GM19324 (cell line): ENCODE results near the gene PNLIPRP1.

ENCODE experiments used
- ATAC-seq: cut with Tn5 transposase; IDR thresholded peaks from one replicate; pipeline ENCODE4 v1.9.1; 2021; ENCODE audit warnings: mild to moderate bottlenecking, moderate library complexity; ENCODE audit not compliant: unreplicated experiment, low FRiP score

PNLIPRP1 gene

GRCh38 chr10:116598329-116598728 is 7.6 kb downstream of the PNLIPRP1 start:
- no peak for ATAC-seq

DNA sequence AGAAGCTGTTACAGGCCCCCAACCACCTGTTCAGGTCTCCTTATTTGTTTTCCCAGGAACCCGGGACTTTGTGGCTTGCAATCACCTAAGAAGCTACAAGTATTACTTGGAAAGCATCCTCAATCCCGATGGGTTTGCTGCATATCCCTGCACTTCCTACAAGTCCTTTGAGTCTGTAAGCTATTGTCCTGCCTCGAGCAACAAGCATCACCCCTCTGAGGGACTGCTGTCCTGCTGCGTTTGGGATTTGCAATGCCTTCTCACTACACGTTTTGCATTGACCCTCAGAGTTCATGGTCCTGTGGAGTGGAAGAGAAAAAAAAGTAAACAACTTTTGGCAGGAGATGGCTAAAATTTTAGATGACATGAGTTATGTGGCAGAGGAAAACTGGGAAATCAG is 9.2 kb downstream of the PNLIPRP1 start:
- no peak for ATAC-seq

DNA sequence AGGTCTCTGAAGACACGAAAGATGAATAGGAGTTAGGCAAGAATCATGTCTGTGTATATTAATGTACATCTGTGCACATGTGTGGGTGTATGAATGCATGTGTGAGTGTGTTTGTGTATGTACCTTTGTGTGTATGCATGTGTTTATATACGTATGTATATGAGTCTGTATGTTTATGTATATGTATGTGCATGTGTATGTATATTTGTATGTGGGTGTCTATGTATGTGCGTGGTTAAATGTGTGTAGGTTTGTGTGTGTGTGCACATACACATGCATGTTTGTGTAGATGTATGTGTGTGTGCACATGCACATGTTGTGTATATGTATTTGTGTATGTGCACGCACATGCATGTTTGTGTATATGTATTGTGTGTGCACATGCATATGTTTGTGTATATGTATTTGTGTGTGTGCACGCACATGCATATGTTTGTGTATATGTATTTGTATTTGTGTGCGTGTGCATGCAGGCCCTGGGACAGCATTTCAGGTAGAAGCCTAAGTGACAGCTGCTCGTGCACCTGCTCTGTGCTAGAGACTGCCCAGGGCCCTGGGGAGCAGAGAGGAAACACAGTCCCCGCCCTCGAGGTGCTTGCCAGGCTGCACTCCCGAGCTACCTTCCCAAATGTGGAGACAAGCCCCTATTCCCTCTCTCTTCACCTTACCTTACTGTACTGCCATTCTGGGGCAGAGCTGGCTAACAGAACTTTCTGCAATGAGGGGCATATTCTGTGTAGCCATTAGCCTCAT is 12.1 kb downstream of the PNLIPRP1 start:
- no peak for ATAC-seq

DNA sequence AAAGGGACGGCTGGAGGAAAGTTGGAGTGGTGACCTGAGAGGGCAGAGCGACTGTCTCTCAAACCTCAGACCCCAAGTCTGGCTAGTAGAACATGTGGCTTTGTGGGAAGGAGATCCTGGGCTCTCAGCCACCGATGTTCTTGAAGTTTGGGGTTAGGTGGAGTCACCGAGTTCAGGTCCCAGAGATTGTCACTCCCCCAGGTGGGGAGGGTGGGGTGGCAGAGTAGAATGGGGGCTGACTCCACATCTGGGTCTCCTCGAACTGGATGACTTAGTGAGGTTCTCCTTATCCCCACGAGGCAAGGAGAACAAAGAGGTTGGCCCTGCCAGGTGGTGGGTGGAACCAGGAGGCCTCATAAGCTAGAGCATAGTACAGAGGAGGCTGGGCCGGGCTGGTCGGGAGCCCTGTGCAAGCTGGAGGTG is 15.3 kb downstream of the PNLIPRP1 start:
- no peak for ATAC-seq

GRCh38 chr10:116607336-116607735 is 16.6 kb downstream of the PNLIPRP1 start:
- no peak for ATAC-seq

GRCh38 chr10:116608686-116609594 is 18.2 kb downstream of the PNLIPRP1 start:
- ATAC-seq = no peak

- ATAC-seq = no peak
Measured at GRCh38 chr10:116610443-116611152, 19.8 kb downstream of the PNLIPRP1 start.

GRCh38 chr10:116611153-116611545 is 20.4 kb downstream of the PNLIPRP1 start:
- ATAC-seq = no peak

DNA sequence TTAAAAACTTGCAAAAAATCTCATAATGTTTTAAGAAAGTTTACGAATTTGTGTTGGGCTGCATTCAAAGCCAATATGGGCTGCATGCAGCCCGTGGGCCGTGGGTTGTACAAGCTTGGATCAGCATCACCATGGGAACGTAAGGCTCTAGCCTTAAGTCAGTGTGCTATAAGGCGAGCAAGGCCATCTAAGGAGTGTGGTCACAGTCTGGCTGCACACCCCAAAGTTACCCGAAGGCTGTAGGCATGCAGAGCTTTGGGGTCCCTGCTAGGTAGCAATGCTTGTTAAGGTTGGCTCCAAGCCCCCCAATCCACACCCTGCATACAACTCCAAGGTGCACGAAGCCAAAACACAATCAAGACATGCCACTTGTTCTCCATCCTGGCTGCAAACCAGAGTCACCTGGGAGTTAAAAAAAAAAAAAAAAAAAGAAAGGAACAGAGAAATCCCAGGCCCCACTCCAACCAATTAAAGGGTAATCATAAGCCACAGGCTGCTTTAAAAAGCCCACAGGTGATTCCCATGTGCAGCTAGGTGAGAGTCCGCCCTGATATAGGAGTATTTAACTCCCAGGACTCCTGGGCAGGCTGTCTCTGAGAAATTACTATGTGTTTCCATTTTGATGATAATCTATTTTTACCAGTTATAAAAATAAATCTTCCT is 21.5 kb downstream of the PNLIPRP1 start:
- no peak for ATAC-seq

GRCh38 chr10:116613471-116613870 is 22.7 kb downstream of the PNLIPRP1 start:
- ATAC-seq = no peak

DNA sequence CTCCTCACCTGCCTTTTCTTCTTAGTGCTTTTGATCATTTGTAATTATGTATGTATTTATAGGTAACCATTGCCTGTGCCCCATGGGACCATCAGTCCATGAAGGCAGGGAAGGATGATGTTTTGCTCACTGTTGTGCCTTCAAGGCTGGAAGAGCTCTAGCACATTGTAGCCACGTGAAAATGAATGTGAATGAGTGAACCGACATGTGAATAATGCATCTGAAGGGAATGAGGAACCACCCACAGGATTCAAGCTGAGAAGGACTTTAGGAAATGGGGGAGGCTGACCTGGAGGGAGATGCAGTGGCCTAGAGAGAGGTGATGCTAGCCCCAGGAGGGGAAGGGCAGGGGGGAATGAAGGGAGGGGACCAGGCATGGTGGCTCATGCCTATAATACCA is 24.0 kb downstream of the PNLIPRP1 start:
- ATAC-seq = no peak

DNA sequence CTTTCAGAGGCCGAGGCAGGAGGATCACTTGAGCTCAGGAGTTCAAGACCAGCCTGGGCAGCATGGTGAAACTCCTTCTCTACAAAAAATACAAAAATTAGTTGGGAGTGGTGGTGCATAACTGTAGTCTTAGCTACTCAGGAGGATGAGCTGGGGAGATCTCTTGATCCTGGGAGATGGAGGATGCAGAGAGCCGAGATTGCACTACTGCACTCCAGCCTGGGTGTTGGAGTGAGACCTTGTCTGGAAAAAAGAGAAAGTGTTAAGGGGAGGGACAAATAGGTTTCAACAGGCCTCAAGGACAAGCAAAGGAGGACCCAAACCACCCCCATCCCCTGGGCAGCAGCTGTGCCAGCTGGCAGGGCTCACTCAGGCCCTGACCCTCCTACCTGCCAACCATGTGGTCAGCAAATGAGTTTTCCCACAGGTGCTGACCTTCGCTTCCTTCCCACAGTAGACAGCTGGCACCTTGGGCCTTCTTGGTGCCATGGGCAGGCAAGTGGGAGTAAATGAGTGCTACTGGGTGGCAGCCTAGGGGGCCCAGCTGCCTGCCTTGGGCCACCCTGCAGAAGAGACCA is 24.5 kb downstream of the PNLIPRP1 start:
- ATAC-seq = no peak

- no peak for ATAC-seq
Measured at GRCh38 chr10:116620423-116621400, 30.0 kb downstream of the PNLIPRP1 start, which contains the start of gene PNLIPRP2. Gene PNLIPRP2, plus strand, starts transcription at chr10:116620953.

- no peak for ATAC-seq
Measured at GRCh38 chr10:116621476-116621875, 30.7 kb downstream of the PNLIPRP1 start.

DNA sequence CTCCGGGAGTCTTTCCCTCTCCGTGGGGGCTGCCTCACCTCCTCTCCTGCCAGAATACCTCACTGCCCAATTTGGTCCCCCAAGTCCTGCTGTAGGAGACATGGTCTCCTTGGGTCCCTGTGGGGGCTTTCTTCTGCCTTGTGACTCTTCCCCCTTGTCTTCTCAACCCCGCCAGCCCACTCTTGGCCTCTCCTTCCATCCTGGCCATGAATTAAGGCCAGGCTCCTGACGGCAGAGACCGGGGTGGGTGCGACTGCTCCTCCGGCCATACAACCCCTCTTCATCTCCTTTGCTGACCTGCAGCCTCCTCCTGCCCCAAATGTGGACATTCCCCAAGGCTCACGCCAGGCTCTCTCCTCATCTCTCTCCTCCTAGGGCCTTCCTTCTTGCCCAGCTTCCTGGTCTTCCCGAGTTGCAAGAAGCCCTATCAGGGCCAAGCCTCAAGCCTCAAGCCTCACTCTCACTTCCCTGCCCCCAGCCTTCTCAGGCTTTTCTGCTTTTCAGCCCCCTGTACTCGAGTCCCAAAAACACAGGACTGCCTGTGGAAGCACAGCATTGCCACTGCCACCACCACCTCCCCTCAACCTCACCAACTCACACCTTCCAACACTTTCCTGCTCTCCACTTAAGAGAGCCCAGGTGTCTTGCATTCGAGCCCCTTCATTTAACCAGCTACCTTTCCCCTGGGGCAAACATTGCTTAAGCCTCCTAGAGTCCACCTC is 31.3 kb downstream of the PNLIPRP1 start:
- ATAC-seq = no peak

DNA sequence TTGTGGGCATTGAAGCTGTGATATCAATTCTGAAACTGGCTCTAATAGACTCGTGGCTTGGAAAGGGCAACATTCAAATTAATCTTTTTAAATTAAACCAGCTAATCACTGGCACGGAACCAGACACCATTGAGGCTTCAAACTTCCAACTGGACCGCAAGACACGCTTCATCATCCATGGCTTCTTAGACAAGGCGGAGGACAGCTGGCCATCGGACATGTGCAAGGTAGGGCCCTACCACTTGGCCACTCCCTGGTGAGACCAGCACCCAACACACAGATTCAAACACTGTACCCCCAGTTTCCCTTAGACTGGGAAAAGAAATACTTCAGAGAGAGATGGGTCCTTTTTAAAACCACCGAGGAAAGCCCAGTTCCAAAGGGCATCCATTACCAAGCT is 35.1 kb downstream of the PNLIPRP1 start:
- ATAC-seq = no peak

GRCh38 chr10:116626815-116627214 is 36.1 kb downstream of the PNLIPRP1 start:
- ATAC-seq = no peak

DNA sequence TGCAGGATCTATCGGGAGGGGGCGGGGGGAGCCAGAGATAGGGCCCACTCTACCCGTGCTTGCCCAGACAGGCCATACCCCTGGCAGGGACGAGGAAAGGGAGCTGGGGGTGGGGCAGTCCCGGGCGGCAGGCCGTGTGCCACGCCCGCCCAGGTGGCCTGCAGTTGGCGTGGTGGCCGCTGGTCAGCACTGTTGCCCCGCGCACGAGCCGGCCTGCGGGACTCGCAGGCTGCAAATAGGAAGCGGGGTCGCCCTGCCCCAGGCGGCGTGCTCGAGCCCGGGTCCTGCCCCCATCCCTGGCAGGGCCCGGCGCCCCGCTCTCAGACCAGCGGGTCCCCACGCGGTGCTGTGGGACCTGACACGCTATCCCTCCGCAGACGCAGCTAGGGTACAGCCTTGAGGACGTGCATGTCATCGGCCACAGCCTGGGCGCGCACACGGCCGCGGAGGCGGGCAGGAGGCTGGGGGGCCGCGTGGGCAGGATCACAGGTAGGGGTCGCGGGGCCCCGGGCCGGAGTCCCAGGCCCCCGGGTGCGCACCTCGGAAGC is 36.7 kb downstream of the PNLIPRP1 start:
- ATAC-seq = no peak
